IPS-NIHi11 (cell line): ENCODE data around the gene PARVG.

Experiments used
- DNase-seq: peaks from one replicate; pipeline ENCODE4 v3.0.0; 2012; ENCODE audit warnings: mixed read lengths, low spot score

Gene PARVG

DNA sequence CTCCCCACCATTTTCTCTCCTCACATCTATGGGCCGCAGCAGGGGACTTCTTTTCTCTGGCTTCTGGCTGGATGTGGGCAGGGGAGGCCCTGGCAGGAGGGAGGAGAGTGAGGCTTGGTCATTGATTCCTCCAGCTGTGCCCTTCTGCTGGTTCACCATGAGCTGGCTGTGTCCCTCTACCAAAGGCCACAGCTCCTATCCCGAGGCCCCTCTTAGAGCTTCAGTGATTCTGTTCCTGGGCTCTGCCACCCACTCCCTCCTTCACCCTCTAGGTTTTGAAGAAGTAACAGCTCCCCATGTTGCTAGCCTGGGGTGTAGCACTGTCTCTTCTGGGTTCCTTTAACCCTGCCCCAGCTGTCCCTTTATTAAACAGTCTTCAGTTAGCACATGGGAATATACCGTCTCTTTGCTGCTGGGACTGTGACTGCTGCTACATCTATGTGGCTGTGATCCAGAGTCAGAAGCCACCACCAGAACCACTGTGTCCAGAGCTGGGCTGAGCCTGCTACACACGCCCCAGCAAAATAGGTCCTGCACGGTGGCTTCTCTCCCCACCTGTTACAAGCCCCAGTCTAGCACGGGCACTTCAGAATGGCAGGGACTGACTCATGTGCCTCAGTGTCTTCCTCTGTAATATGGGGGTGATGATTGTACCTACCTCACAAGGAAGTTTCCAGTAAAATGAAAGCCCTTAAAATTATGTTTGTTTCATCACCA is 578 bp upstream of the PARVG start:
- no peak for DNase-seq

DNA sequence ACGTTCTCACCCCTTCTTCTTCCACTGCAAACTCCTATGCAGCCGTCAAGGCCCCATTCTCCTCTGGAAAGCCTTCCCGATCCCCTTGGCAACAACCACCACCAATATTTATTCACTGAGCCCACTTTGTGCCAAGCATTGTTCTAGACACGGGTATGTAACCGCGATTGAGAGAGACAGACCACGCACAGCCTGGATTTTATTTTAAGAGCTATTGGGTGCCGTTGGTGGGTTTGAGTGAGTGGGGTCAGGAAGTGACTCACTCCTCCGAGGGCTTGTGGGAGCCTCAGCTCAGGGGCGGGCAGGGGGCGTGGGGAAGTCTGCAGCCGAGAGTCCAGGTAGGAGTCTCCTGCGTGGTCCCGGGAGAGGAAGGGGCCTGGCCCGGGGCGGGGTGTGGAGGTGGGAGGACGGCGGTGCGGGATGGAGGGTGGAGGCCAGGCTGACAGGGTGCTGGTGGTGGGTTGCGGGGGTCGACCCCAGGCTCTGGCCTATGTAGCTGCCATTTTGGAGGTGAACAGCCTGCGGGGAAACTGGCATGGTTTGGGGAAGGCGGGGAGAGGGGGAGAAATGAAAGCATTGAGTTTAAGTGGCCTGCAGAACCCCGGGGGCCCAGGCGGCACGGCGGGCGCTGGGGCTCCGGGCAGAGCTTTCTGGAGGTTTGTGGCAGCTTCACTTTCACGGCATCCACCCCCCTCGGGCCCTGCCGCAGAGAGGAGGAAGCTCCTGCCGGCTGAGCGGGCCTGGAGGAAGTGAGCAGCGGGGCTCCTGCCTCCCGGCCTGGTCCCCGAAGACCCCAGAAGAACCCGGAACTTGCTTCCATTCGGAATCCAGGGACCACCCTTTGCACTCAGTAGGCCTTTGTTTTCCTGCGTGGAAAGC is 547 bp downstream of the PARVG start:
- no peak for DNase-seq

DNA sequence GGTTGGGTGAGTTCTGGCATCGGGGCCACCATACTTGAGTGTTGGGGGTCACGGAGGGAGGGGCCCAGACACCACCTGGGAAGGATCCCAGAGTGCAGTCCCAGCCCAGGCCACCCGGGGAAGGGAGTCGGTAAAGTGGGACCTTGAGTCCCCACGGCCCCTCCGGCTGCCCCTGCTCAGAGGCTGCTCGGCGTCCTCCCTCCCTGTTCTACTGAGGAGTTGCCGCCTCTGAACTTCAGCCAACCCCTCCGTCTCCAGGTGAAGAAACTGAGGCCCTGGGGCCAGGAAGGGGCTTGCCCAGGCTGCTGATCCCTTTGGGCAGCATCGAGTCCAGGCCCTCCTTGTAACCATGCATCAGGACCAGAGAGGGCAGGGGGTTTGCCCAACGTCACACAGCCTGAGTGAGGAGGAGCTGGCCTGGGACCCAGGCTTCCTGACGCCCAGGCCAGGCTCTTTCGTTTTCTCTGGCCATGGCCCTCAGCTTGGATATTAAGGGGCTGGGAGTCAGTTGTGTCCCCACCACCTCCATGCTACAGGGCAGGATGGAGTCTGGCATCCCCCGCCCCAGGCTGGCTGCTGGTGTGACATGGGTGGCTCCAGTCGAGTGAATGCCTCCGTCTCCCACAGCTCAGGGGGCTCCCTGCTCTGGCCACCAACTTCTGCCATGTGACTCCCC is 1.3 kb downstream of the PARVG start:
- no peak for DNase-seq

DNA sequence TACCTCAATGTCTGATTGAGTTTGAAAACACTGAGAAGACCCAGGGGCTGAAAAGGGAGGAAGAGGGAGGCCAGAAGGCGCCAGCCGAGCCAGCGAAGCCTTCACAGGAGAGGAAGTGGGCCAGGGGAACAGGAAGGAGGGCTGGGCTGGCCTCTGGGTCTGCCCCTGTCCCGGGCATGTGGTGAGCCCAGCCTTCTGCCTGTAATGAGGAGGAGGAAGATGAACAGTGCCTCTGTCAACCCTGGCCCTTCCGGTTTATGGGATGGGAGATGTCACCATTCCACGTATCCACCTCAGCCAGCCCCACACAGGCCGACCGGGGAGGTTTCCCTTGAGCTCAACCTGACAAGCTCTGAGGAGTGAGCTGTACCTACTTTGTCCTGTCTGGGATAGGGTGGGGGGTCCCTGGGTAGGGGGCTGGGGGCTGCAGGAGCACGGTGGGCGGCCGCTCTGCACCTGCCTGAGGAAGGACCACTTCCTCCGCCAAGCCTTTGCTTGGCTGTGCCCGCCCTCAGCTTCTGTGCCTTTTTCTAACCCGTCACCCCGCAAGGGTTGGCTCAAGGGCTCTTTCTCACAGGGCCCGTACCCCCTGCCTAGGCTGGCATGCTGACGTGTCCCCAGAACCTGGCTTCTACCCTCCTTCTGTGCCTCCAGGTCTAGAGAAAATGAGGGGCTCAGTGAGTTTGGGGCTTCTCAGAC is 2.0 kb downstream of the PARVG start:
- no peak for DNase-seq

DNA sequence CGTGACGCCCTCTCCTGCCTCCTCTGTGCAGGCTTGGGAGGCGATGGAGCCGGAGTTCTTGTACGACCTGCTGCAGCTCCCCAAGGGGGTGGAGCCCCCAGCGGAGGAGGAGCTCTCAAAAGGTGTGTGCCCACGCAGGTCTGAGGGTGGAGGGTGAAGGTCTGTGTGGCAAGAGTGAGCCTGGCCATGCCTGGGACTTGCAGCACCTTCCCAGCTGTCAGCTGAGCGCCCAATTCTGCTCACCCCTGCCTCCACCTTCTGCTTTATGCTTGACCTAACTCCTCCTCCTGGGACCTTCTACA is 2.5 kb downstream of the PARVG start:
- DNase-seq, result no peak

DNA sequence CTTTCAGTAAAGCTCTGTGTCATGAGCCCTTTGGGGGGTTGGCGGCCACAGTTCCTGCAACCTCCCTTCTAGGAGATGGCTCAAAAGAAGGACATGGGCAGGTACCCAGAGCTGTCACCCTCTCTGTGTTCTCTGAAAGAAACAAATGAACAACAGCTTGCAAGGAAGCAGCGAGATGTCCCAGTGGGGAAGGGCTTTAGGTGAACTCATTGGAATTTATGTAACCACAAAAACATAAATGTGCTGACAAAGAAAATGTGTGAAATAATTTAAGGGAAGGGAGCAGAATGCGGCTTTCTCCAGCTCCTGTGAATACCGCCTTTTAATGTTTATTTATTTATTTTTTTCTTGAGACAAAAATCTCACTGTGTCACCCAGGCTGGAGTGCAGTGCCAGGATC is 3.3 kb downstream of the PARVG start:
- DNase-seq, result no peak

DNA sequence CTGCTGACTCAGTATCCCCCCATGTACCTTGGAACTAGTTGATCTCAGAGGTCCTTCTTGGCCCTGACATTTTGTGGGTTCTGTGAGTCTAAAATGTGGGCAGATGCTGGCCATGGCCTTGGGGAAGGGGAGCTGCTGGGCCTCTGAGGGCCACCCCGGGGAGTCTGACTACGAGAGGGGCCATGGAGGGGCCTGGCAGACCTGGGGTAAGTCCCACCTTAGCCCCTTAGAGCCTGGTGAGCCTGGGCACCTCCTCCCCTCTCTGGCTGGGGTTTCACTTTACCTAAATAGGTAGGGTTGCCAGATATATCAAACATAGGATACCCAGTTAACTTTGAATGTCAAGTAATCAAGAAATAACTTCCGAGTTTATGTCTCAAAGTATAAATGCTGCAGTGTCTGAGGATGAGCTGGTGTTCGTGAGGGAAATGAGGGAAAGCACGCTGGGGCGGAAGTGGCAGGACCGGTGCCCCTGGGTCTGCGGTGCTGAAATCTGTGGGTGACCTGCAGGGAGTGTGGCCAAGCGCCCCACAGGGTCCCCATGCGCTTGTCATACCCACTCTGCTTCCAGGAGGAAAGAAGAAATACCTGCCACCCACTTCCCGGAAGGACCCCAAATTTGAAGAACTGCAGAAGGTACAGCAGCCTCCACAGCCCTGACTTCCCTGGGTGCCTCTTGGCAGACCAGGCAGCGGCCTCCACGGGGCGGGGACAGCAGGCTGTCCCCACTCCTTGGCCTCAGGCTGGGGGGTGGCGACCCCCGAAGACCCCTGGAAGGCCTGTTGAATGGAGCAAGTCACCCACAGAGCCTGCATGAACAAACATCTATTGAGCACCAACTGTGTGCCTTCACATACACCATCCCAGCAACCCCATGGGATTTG is 4.8 kb downstream of the PARVG start:
- no peak for DNase-seq

DNA sequence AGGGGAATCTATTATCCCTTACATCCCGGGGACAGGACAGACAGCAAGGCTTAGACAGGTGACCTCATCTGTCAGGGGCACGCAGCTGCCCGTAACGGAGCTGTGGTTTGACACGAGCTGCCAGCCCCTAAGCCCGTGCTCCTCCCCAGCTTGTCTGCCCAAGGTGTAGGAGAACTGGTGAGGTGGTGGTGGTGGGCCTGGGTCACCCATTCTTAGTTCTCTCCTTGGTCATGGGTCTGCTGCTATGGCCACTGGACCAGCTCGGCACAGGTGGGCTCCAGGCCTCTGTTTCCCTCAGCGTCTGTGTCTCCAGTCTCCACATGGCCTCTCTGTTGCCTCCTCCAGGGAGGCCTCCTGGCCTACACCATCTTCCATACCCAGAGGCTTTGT is 5.4 kb downstream of the PARVG start:
- no peak for DNase-seq

DNA sequence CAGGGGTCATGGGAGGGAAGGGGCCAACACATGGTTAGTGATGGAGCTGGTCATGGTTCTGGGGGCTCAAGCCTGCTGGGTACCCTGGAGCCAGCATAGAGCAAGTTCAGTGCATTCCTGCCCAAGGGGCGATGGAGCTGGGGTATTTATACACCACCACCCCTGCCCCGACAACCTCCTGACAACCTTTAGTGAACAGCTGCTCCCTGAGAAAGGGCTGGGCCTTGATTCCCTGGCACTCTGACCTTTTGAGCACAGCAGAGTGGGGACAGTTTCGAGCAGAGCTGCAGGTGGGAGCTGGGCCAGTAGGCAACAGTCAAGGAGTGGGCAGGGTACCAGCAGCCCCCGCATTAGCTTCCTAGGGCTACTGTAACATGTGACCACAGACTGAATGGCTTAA is 6.0 kb downstream of the PARVG start:
- DNase-seq, result no peak

DNA sequence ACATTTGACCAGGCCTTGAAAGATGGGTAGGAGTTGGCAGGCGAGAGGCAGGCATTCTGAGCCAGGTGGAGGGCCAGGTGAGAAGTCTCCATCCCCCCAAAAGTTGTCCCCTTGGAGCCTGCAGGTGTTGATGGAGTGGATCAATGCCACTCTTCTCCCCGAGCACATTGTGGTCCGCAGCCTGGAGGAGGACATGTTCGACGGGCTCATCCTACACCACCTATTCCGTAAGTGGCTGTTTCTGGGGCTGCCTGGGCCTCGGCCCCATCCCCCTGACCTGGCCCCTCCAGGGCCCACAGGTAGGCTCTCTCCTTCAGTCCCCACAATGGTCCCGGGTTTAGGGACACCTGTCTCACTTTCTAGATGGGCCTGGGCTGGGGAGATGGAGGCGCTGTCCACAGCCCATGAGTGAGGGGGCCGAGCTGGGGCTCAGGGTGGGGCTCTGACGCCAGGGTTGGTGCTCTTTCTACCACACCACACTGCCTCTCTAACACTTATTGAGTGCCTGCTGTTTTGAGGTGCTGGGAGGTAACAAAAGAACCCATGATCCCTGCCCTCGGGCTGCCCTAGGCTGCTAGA is 7.0 kb downstream of the PARVG start:
- DNase-seq, result no peak

DNA sequence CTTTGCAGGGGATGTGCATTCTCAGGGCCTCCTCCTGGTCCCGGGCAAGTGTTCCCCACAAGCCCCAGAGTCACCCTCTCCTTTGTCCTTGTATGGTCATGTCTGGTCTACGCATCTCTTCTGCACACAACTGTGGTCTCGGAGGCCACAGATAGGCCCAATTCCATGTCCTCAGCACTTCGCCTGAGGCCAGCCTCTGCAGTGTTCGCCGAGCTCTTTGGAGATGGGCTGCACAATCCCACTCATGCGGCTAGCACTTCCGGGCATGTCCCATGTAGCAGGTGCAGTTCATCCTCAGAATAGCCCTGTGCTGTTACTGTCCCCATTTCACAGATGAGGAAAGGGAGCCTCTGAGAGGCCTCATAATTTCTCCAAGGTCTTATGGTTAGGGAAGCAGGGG is 7.6 kb downstream of the PARVG start:
- no peak for DNase-seq

DNA sequence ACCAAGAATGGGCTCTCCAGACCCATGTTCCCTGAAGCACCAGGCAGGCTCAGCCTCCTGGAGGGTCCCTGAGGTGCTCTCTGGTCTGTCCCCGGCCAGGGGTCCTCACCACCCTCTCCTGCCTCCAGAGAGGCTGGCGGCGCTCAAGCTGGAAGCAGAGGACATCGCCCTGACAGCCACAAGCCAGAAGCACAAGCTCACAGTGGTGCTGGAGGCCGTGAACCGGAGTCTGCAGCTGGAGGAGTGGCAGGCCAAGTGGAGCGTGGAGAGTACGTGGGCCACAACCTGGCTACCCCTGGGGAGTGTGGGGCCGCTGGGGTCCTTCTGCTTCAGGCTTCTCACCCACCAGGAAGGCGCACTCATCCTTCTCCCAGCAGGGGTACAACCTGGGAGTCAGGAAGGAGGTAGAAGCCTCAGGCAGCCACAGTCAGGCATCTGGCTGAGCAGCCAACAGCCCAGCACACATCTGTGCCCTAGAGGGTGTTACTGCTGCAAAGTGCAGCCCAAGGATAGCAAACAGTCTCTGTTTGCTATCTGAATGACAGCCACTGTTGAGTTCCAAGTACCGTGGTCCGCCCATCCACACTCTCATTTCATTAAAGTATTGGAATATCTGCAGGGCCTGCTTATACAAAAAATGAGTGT is 8.4 kb downstream of the PARVG start:
- no peak for DNase-seq

DNA sequence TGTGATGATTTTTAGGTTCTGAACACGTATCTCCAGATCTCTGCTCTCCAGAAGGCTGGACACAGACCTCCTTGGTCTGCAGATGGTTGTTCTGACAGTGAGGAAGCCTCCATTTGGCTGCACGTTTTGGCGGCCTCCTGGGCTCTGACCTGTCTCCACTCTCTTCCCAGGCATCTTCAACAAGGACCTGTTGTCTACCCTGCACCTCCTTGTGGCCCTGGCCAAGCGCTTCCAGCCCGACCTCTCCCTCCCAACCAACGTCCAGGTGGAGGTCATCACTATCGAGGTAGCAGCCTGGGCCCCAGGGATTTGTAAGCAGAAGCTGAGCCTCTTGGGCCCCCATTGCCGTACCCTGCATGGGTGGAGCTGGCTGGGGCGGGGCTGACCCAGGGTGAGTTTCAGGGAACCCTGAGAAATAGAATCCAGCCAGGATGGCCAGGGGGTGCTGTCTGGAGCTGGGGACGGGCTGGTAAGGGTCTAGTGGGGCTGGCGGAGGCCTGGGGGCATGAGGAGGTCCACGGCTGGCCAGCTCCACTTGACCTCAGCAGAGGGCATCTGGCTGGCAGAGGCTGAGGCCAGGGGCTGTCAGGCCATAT is 9.8 kb downstream of the PARVG start:
- DNase-seq, result no peak

DNA sequence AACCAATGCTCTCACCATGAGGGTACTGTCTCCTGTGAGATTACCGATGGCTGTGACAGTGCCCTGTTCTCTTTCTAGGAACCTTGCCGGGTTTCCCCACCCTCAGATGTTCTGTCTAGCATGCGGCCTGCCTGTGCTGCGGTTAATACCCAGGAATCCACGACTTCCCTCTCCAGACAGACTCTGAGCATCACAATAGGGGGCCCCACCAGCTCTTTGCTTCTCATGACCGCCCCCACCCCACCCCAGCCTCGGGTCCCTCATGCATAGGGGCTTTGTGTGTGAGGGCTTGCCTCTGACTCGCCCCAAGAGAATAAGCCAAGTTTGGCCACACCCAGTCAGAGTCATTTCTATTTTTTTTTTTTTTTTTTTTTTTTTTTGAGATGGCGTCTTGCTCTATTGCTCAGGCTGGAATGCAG is 10.3 kb downstream of the PARVG start:
- DNase-seq, result no peak

DNA sequence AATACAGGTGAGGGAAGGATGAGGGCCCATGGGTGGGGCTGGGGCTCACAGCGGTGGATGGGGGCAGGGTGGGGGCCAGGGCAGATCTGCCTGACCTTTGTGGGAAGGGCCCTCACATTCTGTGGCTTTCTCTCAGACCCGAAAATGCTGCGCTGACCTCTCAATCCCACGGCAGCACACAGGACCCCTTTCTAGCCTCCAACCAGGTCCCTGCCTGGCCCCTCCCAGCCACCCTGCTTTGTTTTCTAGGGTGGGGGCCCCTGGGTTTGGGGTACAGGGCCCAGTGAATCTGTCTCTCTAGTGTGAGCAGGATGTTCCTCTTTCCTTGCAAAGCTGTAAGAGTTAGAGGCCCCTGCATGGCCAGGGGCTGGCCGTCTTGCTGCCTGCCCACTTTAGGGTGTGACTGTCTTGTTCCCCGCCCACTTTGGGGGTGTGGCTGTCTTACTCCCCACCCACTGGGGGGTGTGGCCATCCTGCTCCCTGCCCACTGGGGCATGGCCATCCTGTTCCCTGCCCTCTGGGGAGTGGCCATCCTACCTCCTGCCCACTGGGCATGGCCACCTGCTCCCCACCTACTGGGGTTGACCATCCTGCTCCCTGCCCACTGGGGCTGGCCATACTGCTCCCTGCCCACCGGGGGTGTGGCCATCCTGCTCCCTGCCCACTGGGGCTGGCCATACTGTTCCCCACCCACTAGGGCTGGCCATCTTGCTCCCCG is 11.5 kb downstream of the PARVG start:
- DNase-seq, result peak; percentile 82

DNA sequence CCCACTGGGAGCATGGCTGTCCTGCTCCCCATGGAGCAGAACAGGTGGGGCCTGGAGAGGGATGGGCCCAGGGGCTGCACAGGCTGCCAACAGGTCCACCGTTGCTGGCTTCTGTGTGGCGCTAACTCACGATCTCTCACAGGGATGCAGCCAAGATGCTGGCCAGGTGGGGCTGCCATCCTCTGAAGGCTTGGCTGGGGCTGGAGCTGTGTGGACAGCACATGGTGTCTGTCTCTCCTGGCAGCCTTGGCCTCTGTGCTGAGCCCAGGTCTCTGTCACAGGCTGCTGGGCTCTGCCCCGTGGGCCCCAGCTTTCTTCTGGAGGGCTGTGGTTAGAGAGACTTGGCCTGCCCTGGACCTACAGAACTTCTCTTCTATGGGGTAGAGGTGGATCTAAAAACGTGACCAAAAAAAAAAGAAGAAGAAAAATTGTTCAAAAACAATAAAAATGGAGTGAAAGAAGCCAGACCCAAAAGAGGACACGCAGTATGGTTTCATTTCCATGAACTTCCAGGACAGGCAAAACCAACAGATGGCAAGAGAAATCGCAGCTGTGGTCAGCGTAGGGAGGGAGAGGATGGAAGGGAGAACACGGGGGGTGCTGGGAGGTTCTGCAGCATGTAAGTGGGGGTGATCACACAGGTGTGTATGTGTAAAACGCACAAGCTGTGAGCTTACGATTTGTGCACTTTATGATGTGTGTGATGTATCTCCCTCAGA is 12.2 kb downstream of the PARVG start:
- no peak for DNase-seq

DNA sequence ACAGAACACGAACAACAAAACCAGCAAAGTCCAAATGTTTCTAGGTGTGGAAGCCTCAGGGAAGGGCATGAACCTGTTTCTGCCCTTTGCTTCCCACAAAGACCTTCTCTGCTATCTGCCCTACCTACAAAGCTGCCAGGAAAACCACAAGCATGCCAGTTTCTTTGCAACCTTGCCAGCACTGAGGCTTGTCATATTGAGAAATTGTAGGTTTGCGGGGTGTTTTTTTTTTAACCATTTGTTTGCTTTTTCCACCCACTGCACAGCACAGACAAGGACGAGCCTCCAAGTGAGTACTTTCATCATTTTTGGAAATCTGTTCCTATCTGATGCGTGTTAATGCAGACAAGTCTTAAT is 12.8 kb downstream of the PARVG start:
- no peak for DNase-seq

DNA sequence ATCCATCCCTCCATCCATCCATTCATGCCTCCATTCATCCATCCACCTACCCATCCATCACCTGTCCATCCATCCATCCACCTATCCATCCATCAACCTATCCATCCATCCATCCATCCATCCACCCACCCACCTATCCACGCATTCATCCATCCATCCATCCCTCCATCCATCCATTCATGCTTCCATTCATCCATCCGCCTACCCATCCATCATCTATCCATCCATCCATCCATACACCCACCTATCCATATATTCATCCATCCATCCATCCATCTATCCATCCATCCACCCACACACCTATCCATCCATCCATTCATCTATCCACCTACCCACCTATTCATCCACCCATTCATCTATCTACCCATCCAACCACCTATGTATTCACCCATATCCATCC is 13.8 kb downstream of the PARVG start:
- DNase-seq, result no peak
